ENCODE results near the gene GUF1. TPM values are rescaled to one million over a fixed set of nuclear protein-coding genes. Genes with fewer than 3 reads are reported as not detected.
A peak's percentile ranks its signal among the peaks of the same experiment; 100 is the strongest.
"Not testable (repeated sequence)": the region's sequence is repeated elsewhere in the genome, so short reads cannot be mapped to it uniquely, and the experiment has no call there.

Gene GUF1
- total RNA-seq, 1 donor from 2014 or later = 26.5 TPM

GRCh38 chr4:44725726-44726037 lies 47.5 kb downstream of the GUF1 start:
- H3K4me1 Mint-ChIP-seq = peaks cover 21% of the 10 kb centered on the region
- H3K27ac Mint-ChIP-seq = peak overlapping the region; percentile 92
- no peak for TF ChIP-seq CTCF (IDR thresholded peaks at IDR 0.05; ENCODE audit: unreplicated experiment)
- no peaks in the 10 kb centered on the region for H3K36me3 Mint-ChIP-seq
- peak overlapping the region; percentile 80 for H3K4me3 Mint-ChIP-seq
- H3K27me3 Mint-ChIP-seq (ENCODE audit: low read depth) = peaks cover 8% of the 10 kb centered on the region
- H3K9me3 Mint-ChIP-seq = peaks cover 4% of the 10 kb centered on the region
- DNase-seq (ENCODE audit: low spot score in 2 of 2, unreplicated experiment in 2 of 2) = no peak

- Mint-ChIP-seq H3K4me3 (peak within 1 kb of the TSS; percentile 80), H3K27me3 (ENCODE audit: low read depth) (peaks cover 11% of the 10 kb centered on the region), H3K27ac (peak within 1 kb of the TSS; percentile 92), H3K4me1 (peaks cover 21% of the 10 kb centered on the region), H3K9me3 (peaks cover 4% of the 10 kb centered on the region), H3K36me3 (no peaks in the 10 kb centered on the region)
- no peak for TF ChIP-seq CTCF (IDR thresholded peaks at IDR 0.05; ENCODE audit: unreplicated experiment)
- peak; percentile 71 to 84 for DNase-seq (ENCODE audit: low spot score in 2 of 2, unreplicated experiment in 2 of 2)
These were observed 48.0 kb downstream of the GUF1 start, which contains the start of gene GNPDA2 for GRCh38 chr4:44726038-44726871. GNPDA2 (minus strand) TSS chr4:44726556; CDS start chr4:44722207, 4,349 bp downstream.

- Mint-ChIP-seq H3K4me3 (no peak overlapping the region), H3K36me3 (no peaks in the 10 kb centered on the region), H3K4me1 (peaks cover 21% of the 10 kb centered on the region), H3K27me3 (ENCODE audit: low read depth) (peaks cover 23% of the 10 kb centered on the region), H3K27ac (no peak overlapping the region), H3K9me3 (peaks cover 4% of the 10 kb centered on the region)
- TF ChIP-seq CTCF (IDR thresholded peaks at IDR 0.05; ENCODE audit: unreplicated experiment) = no peak
- no peak for DNase-seq (ENCODE audit: low spot score in 2 of 2, unreplicated experiment in 2 of 2)
These were observed 49.3 kb downstream of the GUF1 start for GRCh38 chr4:44727471-44727870.

GRCh38 chr4:44728694-44729093 lies 50.5 kb downstream of the GUF1 start:
- H3K36me3 Mint-ChIP-seq; H3K27ac Mint-ChIP-seq; H3K4me3 Mint-ChIP-seq; DNase-seq (ENCODE audit: low spot score in 2 of 2, unreplicated experiment in 2 of 2); H3K9me3 Mint-ChIP-seq: not testable (repeated sequence)
- Mint-ChIP-seq H3K4me1 (peaks cover 17% of the 10 kb centered on the region), H3K27me3 (ENCODE audit: low read depth) (peaks cover 34% of the 10 kb centered on the region)

- DNase-seq (ENCODE audit: low spot score in 2 of 2, unreplicated experiment in 2 of 2) = no peak
- Mint-ChIP-seq H3K27ac (no peak overlapping the region), H3K9me3 (no peaks in the 10 kb centered on the region), H3K27me3 (ENCODE audit: low read depth) (peaks cover 51% of the 10 kb centered on the region), H3K36me3 (no peaks in the 10 kb centered on the region), H3K4me3 (no peak overlapping the region), H3K4me1 (no peaks in the 10 kb centered on the region)
- no peak for TF ChIP-seq CTCF (IDR thresholded peaks at IDR 0.05; ENCODE audit: unreplicated experiment)
These were observed 58.7 kb downstream of the GUF1 start for GRCh38 chr4:44736900-44737299.

- Mint-ChIP-seq H3K36me3 (no peaks in the 10 kb centered on the region), H3K4me3 (no peak overlapping the region), H3K4me1 (no peaks in the 10 kb centered on the region), H3K9me3 (no peaks in the 10 kb centered on the region), H3K27ac (no peak overlapping the region), H3K27me3 (ENCODE audit: low read depth) (peaks cover 42% of the 10 kb centered on the region)
- DNase-seq (ENCODE audit: low spot score in 2 of 2, unreplicated experiment in 2 of 2) = no peak
- TF ChIP-seq CTCF (IDR thresholded peaks at IDR 0.05; ENCODE audit: unreplicated experiment) = no peak
These were observed 60.4 kb downstream of the GUF1 start for GRCh38 chr4:44738615-44739014.
